Nephron progenitor cell (in vitro differentiated cells): ENCODE data around the gene FAM184A.

ENCODE experiments used
- DNase-seq: peaks from one replicate; pipeline ENCODE4 v3.0.0; 2021
- H3K27ac Mint-ChIP-seq: 2 replicates; pipeline ENCODE4 v1.8.0; 2021; ENCODE audit warnings: mild to moderate bottlenecking, moderate library complexity, mixed read lengths
- H3K27me3 Mint-ChIP-seq: 2 replicates; pipeline ENCODE4 v1.8.0; 2021; ENCODE audit warnings: mild to moderate bottlenecking, low read depth, mixed read lengths; ENCODE audit not compliant: poor library complexity
- H3K36me3 Mint-ChIP-seq: 2 replicates; pipeline ENCODE4 v1.8.0; 2021; ENCODE audit warnings: low read depth, mixed read lengths
- H3K4me1 Mint-ChIP-seq: 2 replicates; pipeline ENCODE4 v1.8.0; 2021; ENCODE audit warnings: mixed read lengths
- H3K4me3 Mint-ChIP-seq: 2 replicates; pipeline ENCODE4 v1.8.0; 2021; ENCODE audit warnings: mild to moderate bottlenecking, moderate library complexity, mixed read lengths
- H3K9me3 Mint-ChIP-seq: 2 replicates; pipeline ENCODE4 v1.8.0; 2021; ENCODE audit warnings: mild to moderate bottlenecking, moderate library complexity, mixed read lengths
- TF ChIP-seq, protein P1 (sequence below): fragments of 200-600 bp; sonication (generic); IDR thresholded peaks from 2 replicates; pipeline ENCODE4 v1.5.0; 2021; ENCODE audit warnings: antibody characterized with exemption

FAM184A gene

DNA sequence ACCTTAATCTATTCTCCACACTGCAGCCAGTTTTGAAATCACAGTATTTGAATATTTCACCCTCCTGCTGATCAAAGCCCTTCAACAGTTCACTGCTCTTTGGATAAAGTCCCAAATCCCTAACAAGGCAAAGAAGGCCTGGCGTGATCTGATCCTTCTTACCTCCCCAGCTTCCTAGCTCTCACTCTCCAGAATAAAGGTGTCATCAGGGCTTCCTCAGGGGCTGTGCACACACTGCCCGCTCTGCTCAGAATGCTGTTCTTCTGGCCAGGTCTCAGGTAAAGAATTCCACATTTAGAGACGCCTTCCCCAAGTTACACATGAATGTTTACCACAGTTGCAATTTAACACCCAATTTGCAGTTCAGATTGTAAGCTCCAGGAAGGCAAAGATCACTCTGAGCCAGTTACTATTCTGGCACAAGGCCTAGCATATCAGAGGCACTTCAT is 84.6 kb downstream of the FAM184A start:
- H3K27ac Mint-ChIP-seq: no peak overlapping the region

DNA sequence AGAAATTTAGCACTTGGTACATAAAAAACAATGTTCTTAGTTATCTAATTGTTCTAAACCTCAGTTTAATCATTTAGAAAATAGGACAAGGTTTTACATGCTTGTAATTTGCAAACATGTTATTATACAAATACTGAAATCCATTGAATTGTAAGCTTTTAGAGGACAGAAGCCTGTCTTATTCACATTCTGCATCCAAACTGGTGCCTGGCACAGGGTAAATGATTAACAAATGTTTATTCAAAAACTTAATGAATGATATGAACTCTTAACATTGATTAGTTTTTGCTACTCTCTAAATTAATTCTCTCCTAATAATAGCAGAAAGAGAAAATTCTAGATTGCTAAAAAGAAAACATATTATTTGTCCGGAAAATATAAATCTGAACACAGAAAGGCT is 85.1 kb downstream of the FAM184A start:
- TF ChIP-seq, protein P1, sequence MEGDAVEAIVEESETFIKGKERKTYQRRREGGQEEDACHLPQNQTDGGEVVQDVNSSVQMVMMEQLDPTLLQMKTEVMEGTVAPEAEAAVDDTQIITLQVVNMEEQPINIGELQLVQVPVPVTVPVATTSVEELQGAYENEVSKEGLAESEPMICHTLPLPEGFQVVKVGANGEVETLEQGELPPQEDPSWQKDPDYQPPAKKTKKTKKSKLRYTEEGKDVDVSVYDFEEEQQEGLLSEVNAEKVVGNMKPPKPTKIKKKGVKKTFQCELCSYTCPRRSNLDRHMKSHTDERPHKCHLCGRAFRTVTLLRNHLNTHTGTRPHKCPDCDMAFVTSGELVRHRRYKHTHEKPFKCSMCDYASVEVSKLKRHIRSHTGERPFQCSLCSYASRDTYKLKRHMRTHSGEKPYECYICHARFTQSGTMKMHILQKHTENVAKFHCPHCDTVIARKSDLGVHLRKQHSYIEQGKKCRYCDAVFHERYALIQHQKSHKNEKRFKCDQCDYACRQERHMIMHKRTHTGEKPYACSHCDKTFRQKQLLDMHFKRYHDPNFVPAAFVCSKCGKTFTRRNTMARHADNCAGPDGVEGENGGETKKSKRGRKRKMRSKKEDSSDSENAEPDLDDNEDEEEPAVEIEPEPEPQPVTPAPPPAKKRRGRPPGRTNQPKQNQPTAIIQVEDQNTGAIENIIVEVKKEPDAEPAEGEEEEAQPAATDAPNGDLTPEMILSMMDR: no peak
- Mint-ChIP-seq H3K4me3 (no peak overlapping the region), H3K36me3 (no peaks in the 10 kb centered on the region), H3K4me1 (no peaks in the 10 kb centered on the region), H3K27me3 (peaks cover 5% of the 10 kb centered on the region), H3K9me3 (no peaks in the 10 kb centered on the region), H3K27ac (no peak overlapping the region)
- no peak for DNase-seq

More for the DNA sequence above, 84.6 kb downstream of the FAM184A start:
- peaks cover 5% of the 10 kb centered on the region for H3K27me3 Mint-ChIP-seq
- no peak overlapping the region for H3K4me3 Mint-ChIP-seq
- DNase-seq: no peak
- TF ChIP-seq, protein P1: no peak
- H3K4me1 Mint-ChIP-seq: no peaks in the 10 kb centered on the region
- H3K9me3 Mint-ChIP-seq: no peaks in the 10 kb centered on the region
- no peaks in the 10 kb centered on the region for H3K36me3 Mint-ChIP-seq

- no peaks in the 10 kb centered on the region for H3K9me3 Mint-ChIP-seq
- no peak for DNase-seq
- no peak overlapping the region for H3K4me3 Mint-ChIP-seq
- TF ChIP-seq, protein P1: no peak
- H3K27ac Mint-ChIP-seq: no peak overlapping the region
- H3K4me1 Mint-ChIP-seq: no peaks in the 10 kb centered on the region
- peaks cover 5% of the 10 kb centered on the region for H3K27me3 Mint-ChIP-seq
- H3K36me3 Mint-ChIP-seq: no peaks in the 10 kb centered on the region
These were observed 86.2 kb downstream of the FAM184A start for GRCh38 chr6:118992186-118992795.

DNA sequence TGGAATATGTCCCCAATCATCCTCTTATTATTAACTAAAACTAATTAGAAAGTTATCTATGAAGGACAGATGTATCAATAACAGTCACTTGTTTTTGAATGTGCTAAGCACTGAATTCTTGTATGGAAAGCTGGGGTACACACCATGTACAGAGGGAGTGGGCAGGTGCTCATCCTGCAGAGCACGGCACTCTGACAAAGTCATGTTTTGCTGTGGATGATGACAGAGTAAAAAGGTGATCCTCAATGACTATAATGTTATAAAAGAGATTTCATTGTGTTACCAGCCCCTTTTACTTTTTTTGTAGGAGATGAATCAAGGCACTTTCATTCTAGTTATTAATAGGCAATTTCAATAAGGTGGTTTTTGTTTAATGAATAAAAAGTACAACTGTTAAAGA is 92.2 kb downstream of the FAM184A start:
- H3K4me1 Mint-ChIP-seq: no peaks in the 10 kb centered on the region
- no peaks in the 10 kb centered on the region for H3K9me3 Mint-ChIP-seq
- H3K4me3 Mint-ChIP-seq: no peak overlapping the region
- DNase-seq: no peak
- no peaks in the 10 kb centered on the region for H3K36me3 Mint-ChIP-seq
- TF ChIP-seq, protein P1: no peak
- no peak overlapping the region for H3K27ac Mint-ChIP-seq
- no peaks in the 10 kb centered on the region for H3K27me3 Mint-ChIP-seq

DNA sequence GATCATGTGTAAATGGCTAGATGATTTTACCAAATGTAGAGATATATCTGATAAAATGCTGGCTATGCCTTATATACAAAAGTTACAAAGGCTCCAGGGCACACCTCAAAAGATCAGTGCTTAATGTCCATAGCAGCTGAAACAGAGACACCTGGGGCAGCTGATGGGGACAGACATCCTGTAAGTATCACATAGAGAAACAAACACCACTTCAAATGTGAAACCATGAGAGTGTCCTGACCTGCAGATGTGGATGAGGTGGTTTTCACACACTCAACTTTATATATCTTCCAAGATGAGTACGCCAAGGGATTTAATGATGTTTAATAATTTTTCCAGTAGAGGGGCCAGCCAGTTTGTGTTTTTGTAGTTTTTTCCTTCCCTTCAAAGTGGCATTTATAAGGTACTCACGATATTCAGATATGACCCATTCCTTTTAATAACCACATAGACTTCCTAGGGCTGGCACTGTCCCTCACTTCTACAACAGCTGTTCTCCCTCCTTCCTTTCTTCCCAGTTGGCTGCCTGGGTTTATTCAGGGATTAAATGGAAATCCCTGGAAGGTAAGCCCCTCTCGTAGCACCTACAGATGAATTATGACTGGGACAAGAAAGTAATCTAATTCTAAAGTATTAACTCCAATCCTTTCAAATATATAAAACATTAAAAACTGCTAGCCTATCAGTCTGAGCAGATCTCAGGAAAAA is 93.2 kb downstream of the FAM184A start:
- H3K27ac Mint-ChIP-seq: peak overlapping the region; percentile 4
- DNase-seq: no peak
- no peaks in the 10 kb centered on the region for H3K4me1 Mint-ChIP-seq
- no peaks in the 10 kb centered on the region for H3K9me3 Mint-ChIP-seq
- H3K27me3 Mint-ChIP-seq: no peaks in the 10 kb centered on the region
- no peaks in the 10 kb centered on the region for H3K36me3 Mint-ChIP-seq
- TF ChIP-seq, protein P1: no peak
- no peak overlapping the region for H3K4me3 Mint-ChIP-seq

GRCh38 chr6:118984342-118984741 is 94.1 kb downstream of the FAM184A start:
- no peaks in the 10 kb centered on the region for H3K36me3 Mint-ChIP-seq
- no peak overlapping the region for H3K27ac Mint-ChIP-seq

More at GRCh38 chr6:118984342-118984741, 94.1 kb downstream of the FAM184A start:
- TF ChIP-seq, protein P1: no peak
- Mint-ChIP-seq H3K4me1 (no peaks in the 10 kb centered on the region), H3K27me3 (no peaks in the 10 kb centered on the region), H3K4me3 (no peak overlapping the region), H3K9me3 (no peaks in the 10 kb centered on the region)
- DNase-seq: no peak
